ENCODE results near the gene COL3A1. TPM values are rescaled to one million over a fixed set of nuclear protein-coding genes. Genes with fewer than 3 reads are reported as not detected.

COL3A1 gene
- total and polyA plus RNA-seq, 2 of the 13 experiments (the other 11 are each of a cell fraction or from before 2014, with no cell fraction given), result 0.04 TPM; not detected in 1

DNA sequence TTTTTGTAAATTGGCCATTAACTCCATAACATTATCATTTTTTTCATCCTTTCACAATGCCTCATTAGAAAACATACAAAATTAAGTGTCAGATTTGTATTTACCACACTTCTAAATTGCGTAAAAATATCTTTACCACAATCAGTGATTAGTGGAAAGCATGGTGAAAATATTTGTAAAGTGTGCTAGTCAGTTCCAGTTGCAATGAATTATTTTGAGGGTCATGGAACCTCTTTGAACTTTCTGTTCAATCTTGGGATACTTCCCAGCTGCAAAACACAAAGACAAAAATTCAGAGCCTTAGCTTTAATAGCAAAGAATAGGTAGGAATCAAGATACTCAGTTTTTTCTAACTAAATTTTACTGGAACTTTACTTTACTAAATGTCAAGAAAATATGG is 4.0 kb upstream of the COL3A1 start:
- Histone ChIP-seq H3K9me3 (ENCODE audit: low read length) (no peaks in the 10 kb centered on the region), H2AFZ (ENCODE audit: low read length) (no peak overlapping the region), H3K9ac (ENCODE audit: insufficient read depth, low read depth, low read length) (no peak overlapping the region), H3K27me3 (ENCODE audit: control insufficient read depth in 1 of 2, insufficient read depth in 2 of 2, low read length in 2 of 2) (no peaks in the 10 kb centered on the region), H3K4me2 (ENCODE audit: low read depth, low read length) (no peak overlapping the region), H3K4me3 (replicated peaks in 1 of 3; ENCODE audit: insufficient read depth in 1 of 3, low read depth in 2 of 3, low read length in 3 of 3) (no peak overlapping the region), H3K4me1 (ENCODE audit: insufficient read depth, low read length) (no peaks in the 10 kb centered on the region), H3K36me3 (replicated peaks in 1 of 2; ENCODE audit: control insufficient read depth in 1 of 2, insufficient read depth in 2 of 2, low read length in 2 of 2) (no peaks in the 10 kb centered on the region), H4K20me1 (ENCODE audit: insufficient read depth, low read length) (no peaks in the 10 kb centered on the region), H3K79me2 (ENCODE audit: insufficient read depth, low read length) (no peaks in the 10 kb centered on the region), H3K27ac (ENCODE audit: extremely low read length, insufficient read depth, low read length) (no peak overlapping the region)
- DNase-seq (ENCODE audit: low spot score) (no peak), ATAC-seq (no peak), FAIRE-seq (no peak)
- intact Hi-C loops (cut with micrococcal nuclease; ENCODE audit: unreplicated experiment) (no loop called here), in situ Hi-C loops (cut with HindIII; ENCODE audit: extremely low pct_ligation_motif_present, low pct_unique_long_range_greater_than_20kb) (no loop called here)
- BruUV-seq (replicated peaks), result no TSS peak
- WGBS (ENCODE audit: low lambda C conversion rate), result 0% methylated on average over 1 of the region's 1 CpG
- ChIA-PET POLR2A (no interaction called here), CTCF (ENCODE audit: low intra/inter-chr PET ratio, low total read pairs) (no interaction called here)
- TF ChIP-seq CCAR2 (optimal IDR thresholded peaks at IDR 0.05; ENCODE audit: low read depth, low read length) (no peak), ZNF704 (CRISPR knock-in tag; IDR thresholded peaks at IDR 0.05; ENCODE audit: borderline replicate concordance) (no peak), HNF1B (CRISPR knock-in tag; IDR thresholded peaks at IDR 0.05) (no peak), NFYC (CRISPR knock-in tag; IDR thresholded peaks at IDR 0.05) (no peak)

- no peak for ATAC-seq
- TF ChIP-seq LRRFIP1 (CRISPR knock-in tag; conservative IDR thresholded peaks at IDR 0.05), result no peak
- TF ChIP-seq KAT2B (IDR thresholded peaks at IDR 0.05; ENCODE audit: borderline replicate concordance, low read depth, low read length), result no peak
- no peak for TF ChIP-seq NAIF1 (CRISPR knock-in tag; IDR thresholded peaks at IDR 0.05; ENCODE audit: borderline replicate concordance)
- no peak for TF ChIP-seq ZNF772 (CRISPR knock-in tag; IDR thresholded peaks at IDR 0.05)
- no peak for TF ChIP-seq ZNF124 (CRISPR knock-in tag; IDR thresholded peaks at IDR 0.05)
- no peak for TF ChIP-seq JDP2 (CRISPR knock-in tag; IDR thresholded peaks at IDR 0.05; ENCODE audit: borderline replicate concordance)
- TF ChIP-seq SMC3 (IDR thresholded peaks at IDR 0.05; ENCODE audit: low read length), result no peak
- TF ChIP-seq ZNF777 (CRISPR knock-in tag; IDR thresholded peaks at IDR 0.05), result no peak
- TF ChIP-seq ZNF12 (CRISPR knock-in tag; IDR thresholded peaks at IDR 0.05), result no peak
- no peak for DNase-seq (ENCODE audit: low spot score)
- no peaks in the 10 kb centered on the region for H4K20me1 ChIP-seq (ENCODE audit: insufficient read depth, low read length)
- no peak overlapping the region for H3K9ac ChIP-seq (ENCODE audit: insufficient read depth, low read depth, low read length)
- no peaks in the 10 kb centered on the region for H3K27me3 ChIP-seq (ENCODE audit: control insufficient read depth in 1 of 2, insufficient read depth in 2 of 2, low read length in 2 of 2)
- BruUV-seq (replicated peaks), result no TSS peak
- in situ Hi-C loops (cut with HindIII; ENCODE audit: extremely low pct_ligation_motif_present, low pct_unique_long_range_greater_than_20kb) (no loop called here), intact Hi-C loops (cut with micrococcal nuclease; ENCODE audit: unreplicated experiment) (no loop called here)
- H2AFZ ChIP-seq (ENCODE audit: low read length), result no peak overlapping the region
- WGBS (ENCODE audit: low lambda C conversion rate), result 0% methylated on average over 1 of the region's 1 CpG
- ChIA-PET POLR2A (no interaction called here), CTCF (ENCODE audit: low intra/inter-chr PET ratio, low total read pairs) (no interaction called here)
- H3K36me3 ChIP-seq (replicated peaks in 1 of 2; ENCODE audit: control insufficient read depth in 1 of 2, insufficient read depth in 2 of 2, low read length in 2 of 2), result no peaks in the 10 kb centered on the region
- no peak overlapping the region for H3K4me2 ChIP-seq (ENCODE audit: low read depth, low read length)
- H3K4me3 ChIP-seq (replicated peaks in 1 of 3; ENCODE audit: insufficient read depth in 1 of 3, low read depth in 2 of 3, low read length in 3 of 3), result no peak overlapping the region
- FAIRE-seq, result no peak
- no peaks in the 10 kb centered on the region for H3K79me2 ChIP-seq (ENCODE audit: insufficient read depth, low read length)
- H3K27ac ChIP-seq (ENCODE audit: extremely low read length, insufficient read depth, low read length), result no peak overlapping the region
- H3K4me1 ChIP-seq (ENCODE audit: insufficient read depth, low read length), result no peaks in the 10 kb centered on the region
- H3K9me3 ChIP-seq (ENCODE audit: low read length), result no peaks in the 10 kb centered on the region
Measured at GRCh38 chr2:188971432-188971861, 2.7 kb upstream of the COL3A1 start.
